HG02852 (cell line): ENCODE data around the gene ASB6.
"Not testable (repeated sequence)": the region's sequence is repeated elsewhere in the genome, so short reads cannot be mapped to it uniquely, and the experiment has no call there.

Source experiments
- ATAC-seq: cut with Tn5 transposase; IDR thresholded peaks from one replicate; pipeline ENCODE4 v1.9.1; 2021; ENCODE audit warnings: mild to moderate bottlenecking, moderate library complexity; ENCODE audit not compliant: unreplicated experiment

ASB6 gene

DNA sequence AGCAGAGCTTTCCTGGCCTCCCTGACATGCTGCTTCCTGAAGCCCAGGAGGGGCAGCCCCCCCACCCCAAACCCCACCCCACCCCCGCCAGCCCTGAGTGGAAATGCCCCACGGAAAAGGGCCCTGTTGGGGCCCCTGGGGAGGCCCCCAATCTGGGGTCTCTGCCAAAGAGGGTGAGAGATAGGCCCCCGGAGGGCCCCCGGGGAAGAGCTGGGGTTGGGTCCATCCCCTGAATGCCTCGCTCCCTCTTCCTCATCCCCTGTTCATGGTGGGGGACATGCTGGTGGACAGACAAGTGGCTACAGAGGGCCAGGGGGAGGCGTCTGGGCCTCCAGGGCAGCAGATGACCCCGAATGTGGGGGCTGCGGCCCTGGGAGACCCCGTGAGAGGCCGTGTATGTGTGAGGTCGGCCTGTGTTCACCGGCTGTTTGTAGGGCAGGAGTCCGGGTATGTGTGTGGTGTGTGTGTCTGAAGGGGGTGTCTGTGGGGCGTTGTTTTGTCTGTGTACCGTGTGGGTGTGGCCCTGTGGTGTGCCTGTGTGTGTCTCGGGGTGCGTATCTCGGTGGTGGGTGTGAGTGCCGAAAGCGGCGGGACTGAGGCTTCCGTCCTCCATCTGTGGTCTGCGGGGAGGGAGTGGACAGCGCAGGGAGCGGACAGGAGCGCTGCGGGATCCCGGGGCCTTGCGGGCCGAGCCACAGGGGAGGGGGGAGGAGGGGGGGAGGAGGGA, 32.3 kb downstream of the ASB6 start:
- no peak for ATAC-seq

DNA sequence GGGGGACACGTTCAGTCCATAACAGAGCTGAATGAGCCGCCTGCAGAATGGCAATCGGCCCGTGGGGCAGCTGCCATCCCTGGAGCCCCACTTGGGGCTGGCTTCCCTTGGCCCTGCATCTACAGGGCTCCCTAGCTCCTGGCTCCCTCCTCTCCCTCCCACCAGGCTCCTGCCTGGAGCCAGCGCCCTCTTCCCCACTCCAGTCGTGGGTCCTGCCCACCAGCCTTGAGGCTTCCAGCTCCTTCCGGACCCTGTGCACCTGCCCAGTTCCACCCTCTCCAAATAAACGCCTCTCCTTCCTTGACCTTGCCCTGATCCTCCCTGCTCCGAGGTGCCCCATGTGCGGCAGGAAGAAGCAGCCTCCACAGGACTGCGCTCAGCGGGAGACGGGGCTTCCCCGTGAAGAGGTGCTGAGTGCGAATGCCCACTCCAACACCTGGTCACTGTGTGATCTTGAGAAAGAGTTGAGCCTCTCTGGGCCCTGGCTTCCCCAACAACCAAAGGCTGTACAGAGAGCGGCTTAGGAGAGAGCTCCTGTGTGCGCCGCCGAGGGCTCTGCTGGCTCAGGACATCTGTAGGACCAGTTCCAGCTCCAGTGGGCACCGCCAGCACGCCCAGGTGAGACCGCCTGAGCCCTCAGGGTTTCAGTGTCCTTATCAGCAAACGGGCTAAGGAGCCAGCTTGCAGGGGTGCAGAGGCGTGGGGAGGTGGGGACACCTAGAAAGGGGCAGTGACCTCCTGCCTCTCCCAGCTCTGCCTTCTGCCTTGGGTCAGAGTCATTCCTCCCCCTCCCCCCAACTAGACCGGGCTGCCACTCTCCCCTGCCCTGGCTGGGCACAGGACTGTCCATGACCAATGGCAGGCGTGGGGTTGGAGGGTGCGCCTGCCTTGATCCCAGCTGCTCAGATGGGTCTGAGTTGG, 33.1 kb downstream of the ASB6 start:
- no peak for ATAC-seq

DNA sequence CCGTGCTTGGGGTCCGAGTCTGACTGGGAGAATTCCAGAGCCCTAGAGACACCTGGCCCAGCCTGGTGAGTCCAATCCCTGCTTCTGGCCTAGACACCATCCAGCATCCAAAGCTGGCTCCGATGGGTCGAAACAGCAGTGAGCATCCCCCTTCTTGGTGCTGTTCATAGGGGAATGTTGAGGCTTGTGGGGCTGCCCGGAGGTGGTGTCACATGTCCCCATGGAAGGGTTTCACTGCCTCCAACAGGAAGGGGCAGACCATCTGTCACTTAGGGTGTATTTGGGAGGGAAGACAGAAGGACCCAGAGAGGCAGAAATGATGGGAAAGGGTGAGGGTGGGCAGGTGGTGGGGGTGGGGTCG, 34.9 kb downstream of the ASB6 start:
- ATAC-seq, result no peak

DNA sequence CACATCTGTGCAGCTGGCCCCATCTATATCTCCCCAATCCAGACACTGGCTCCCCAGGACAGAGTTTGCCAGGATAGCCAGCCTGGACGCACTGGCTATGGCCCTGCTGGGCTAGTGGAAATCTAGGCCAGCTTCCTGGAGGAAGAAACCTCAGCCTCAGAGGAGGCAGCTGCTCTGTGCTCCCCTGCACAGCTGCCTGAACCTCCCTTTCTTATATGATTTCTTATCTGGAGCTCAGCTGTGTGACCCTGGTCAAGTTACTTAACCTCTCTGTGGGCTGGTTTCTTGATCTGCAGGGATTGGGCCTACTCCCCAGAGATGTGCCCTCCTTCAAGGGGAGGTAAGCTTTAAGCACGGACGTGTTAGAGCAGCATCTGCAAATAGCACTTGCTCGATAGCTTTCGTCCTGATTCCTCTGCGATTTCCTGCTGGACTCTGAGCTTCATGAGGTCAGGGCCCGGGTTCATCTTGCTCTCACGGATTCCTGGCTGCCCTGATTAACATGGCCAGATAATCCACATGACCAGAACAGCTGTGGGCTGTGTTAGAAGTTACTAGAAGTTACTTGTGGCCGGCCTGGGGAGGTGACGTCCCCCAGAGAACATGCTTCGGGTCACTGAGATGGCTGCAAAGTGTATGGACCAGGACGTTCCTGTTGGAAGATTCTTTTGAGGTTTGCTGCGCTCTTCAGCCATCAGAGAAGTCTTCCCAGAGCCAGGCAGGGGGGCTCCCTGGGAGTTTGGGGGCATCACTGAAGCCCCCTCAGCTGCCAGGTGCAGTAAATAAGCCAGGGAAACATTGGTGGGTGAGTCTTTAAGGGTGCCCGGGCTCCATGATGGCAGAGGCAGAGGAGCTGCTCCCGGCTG, 35.6 kb downstream of the ASB6 start:
- no peak for ATAC-seq

DNA sequence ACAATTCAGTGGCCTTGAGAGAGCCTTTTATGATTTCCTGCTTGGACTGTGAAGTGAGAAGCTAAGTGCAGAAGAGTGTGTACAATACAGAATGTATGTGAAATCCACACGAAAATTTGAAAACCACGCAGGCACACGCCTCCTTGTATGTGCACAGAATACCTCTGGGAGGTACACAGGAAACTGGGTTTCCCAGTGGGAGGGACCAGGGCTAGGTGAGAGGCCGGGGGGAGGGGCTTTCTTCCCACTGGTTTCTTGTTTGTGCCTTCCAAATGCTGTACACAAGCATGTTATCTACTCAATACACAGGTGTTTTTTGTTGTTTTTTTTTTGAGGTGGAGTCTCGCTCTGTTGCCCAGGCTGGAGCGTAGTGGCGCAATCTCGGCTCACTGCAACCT, 37.2 kb downstream of the ASB6 start:
- no peak for ATAC-seq

DNA sequence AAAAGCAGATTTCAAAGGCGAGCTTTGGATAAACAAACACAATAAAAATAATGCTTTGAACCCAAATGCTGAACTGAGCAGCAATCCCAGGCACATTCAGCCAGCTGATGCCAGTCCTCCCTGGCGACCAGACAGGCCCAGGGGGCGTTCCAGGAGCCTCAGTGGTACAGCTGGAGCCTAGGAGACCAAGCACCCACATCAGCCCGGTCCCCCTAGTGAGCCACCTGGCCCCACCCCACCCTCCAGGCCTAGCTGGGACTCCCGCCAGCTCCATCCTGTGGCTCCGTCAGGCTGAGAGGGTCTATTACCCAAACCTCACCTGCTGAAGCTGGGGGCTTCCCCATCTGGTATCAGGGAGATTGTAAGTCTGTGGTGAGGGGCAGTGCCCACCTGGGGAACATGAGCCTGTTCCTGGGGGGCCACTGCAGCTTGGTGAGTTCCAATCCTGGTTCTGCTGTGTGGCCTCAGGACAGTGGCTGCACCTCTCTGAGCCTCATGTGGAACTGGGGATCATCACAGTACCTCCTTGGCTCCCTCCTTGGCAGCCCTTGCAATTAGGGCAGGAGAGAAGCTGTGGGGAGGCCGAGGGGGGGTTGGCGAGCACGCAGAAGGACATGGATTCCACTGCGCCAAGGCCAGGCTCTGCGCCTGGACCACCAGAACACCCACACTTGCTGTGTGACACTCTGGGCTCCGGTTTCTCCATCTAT, 37.7 kb downstream of the ASB6 start:
- no peak for ATAC-seq

DNA sequence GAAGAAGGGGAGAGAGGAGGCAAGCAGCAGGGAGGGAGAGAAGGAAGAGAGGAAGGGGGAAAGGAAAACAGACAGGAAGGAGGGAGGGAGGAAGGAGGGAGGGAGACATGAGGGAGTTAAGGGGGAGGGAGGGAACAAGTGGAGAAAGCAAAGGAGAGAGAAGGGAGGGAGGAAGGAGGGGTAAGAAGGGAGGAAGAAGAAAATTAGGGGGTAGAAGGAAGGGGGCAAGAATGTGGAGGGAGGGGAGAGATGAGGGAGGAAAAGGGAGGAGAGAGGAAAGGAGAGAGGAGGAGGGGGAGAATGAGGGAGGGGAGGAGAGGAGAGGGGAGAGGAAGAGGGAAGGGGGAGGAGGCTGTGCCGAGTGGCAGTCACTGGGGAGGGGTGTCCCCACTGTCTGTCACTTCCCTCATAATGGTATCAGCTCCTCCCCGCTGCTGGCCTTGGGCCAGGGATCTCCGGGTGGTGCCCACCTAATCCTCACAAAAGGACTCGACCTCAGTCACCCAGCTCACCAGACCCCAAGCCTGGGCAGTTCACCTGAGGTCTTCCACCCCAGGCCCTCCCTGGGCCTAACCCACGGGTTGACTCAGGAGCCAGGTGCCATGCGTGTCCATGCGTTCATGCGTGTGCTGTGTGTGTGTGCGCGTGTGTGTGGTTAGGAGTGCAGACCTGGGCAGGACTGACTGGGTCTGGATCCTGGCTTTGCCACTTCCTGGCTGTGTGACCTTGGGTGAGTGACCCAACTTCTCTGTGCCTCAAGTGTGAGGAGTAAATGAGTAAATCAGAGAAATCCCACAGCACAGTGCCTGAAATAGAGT, 39.1 kb downstream of the ASB6 start:
- no peak for ATAC-seq

DNA sequence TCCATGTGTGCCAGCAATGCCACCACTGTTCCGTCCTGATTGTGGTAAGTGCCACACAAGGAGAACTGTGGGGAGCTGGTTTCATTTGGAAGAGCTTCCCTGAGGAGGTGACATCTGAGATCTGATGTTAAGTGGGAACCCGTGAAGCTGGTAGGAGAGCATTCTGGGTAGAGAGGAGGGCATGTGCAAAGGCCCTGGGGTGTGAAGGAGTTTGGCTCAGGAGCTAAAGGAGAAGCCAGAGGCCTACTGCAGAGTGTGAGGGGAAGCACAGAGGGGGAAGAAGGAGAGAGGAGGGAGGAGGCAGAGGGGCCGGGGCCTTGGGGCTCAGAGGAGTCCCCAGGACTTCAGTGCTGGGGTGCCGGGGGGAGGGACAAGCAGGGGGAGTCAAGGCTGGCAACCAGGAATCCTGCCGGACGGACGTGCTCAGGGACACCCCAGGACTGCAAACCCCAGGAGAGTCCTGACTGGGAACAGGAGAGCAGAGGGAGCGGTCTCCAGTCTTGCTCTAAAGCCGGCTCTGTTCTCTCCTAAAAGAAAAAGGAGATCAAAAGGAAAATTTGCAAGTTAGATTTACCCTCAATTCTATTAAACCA, 40.8 kb downstream of the ASB6 start:
- ATAC-seq, result no peak

DNA sequence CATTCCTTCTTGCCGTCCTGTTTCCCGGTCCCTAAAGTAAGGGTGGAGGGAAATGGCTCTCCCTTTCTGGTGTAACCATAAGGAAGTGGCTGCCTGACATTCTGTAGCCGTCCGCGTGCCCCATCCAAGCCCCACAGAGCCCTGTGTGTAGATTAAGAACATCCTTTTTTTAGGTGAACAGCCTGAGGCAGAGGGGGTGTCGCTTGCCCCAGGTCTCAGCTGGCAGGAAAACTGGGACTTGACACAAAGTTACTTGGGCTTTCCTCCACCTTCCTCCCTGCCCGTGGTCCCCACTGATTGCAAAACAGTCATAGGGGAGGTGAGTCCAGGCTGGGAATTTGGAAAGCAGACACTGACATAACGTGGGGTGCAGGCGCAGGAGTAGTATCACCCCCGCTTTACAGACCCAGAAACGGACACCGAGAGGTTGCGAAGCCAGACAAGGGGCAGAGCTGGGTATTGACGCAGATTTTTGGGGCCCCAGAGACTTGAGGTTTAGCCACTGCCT, 43.8 kb downstream of the ASB6 start:
- no peak for ATAC-seq

DNA sequence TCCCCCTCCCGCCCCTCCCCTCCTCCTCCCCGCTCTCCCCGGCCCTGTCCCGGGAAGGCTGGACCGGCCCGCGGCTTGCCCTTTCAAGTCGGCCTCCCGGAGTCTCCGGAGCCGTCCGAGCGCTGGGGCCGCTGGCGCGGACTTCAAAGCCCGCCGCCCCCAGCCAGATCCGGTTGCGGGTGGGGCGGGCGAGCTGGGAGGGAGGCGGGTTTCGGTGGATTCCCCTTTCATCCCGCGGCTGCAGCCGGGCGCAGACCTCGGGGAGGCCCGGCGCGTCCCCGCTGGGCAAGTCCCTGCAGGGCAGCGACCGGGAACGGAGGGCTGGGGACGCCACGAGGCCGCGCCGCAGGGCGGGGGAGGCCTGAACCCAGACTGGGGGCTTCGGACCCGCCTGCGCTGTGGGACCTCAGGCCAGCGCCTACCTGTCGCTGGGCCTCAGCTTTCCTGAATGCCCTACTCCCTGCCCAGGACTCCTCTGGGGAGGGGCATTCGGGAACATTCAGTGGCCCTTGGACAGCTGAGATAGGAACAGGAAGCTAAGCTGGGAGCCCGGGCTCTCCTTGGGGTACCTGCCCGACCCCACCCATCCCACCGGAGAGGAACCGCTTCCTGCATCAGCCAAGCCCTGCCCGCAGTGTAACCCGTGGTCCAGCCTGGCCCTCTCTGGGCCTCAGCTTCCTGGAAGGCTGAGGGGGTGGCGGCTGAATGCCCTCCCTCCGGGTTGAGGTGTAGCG, 44.4 kb downstream of the ASB6 start:
- no peak for ATAC-seq

DNA sequence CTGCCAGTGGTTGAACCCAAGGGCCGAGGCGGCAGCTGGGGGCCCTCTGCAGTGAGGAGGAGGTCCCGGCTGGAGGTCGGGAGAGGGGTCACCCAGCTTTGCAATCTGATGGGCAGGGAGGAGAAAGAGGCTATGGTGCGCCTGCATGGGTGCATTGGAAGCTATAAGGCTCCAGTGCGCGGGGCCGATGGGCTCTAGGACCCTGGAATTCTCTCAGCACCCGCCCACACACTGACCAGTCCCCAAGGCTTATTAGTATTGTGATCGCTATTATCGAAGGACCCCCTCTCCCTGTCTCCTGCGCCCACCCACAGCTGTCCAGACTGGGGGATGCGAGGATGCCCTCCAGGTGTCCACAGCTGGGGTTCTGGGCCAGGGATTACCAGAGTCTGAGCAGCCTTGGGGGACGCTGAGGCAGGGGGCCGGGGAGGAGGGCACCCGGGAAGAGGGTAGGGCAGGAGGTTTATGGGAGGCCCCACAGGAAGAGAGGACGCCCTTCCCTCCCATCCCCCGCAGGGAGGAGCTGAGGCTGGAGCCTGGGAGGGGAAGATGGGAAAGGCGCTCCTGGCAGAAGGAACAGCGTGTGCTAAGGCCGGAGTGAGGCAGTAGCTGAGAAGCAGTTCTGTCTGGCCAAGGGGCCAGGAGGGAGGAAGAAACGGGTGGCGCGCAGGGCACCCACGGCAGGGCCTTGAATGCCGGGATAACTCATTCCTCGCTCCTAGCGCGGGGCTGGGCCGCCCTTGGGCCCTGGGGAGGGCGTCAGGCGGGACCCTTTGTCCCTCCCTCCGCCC, 45.2 kb downstream of the ASB6 start:
- ATAC-seq, result no peak

DNA sequence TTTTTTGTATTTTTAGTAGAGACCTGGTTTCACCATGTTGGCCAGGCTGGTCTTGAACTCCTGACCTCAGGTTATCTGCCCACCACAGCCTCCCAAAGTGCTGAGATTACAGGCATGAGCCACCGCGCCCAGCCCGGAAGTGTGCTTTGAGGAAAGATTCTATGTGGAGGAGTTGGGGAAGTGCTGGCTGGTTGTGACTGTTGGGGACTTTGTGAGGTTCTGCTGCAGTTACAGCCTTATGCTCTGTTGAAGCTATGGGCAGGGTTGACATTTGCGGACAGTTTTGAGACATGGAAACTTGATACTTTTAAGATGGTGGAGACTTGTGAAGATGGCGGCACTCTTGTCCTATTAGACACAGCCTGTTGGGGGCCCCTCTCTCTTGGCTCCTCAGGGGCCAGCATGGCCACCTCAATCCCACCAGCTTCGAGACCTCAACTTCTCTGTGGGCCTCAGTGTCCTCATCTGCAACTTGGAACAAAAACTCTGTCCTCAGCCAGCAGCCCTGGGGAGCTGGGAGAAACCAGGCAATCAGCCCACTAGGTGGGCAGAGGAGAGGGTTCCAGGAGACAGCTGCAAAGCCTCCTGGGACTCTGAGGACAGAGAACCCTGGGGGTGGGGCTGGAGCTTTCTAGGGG, 45.9 kb downstream of the ASB6 start:
- ATAC-seq, result no peak

DNA sequence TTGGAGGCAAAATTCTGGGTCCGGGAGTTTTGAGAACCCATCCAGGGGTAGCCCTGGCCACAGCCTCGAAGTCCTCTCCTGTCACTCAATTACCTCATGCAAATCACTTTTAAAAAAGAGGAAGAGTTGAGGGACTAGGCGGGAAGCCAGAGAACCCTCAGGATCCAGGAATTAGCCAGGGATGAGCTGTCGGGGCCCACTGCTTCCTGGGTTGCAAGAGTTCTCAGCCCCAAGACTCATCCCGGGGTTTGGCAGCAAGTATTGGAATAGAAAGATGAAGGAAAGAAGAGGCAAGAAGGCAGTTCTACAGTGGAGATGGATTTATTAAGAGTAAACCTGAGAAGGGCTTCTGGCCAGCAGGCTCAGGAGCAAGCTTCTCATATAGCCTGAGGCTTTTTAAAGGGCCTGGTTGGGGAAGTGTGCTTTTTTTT, 46.6 kb downstream of the ASB6 start:
- no peak for ATAC-seq

DNA sequence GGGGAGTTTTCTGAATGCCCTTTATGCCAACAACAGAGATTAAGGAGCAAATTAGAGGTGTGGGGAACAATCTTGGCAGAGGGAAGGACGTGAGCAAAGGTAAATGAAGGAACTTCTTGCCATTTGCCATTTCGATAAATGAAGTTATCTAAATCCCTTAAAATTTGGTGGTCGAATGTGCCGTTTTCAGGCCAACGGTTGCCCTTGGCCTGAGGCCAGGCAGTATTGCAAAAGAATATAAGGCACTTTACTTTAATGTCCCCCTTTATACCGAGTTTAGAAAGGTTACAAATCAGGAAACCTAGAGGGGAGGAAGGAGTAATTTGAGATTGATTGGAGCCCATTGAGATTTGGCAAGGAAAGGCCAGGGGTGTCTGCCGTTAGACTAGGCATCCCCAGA, 47.3 kb downstream of the ASB6 start:
- ATAC-seq, result no peak

DNA sequence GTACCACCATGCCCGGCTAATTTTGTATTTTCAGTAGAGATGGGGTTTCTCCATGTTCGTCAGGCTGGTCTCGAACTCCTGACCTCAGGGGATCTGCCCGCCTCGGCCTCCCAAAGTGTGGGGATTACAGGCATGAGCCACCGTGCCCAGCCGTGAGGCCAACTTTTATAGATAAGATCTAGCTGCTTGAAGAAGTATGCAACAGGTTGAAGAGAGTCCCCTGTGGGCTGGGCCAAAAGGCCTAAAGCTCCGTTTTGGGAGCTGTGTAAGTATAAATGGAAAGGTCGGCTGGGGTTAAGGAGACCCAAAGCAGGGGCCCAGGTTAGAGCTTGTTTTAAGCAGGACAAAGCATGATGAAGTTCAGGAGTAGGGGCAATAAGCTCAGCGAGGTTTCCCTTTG, 49.2 kb downstream of the ASB6 start:
- ATAC-seq, result not testable (repeated sequence)

DNA sequence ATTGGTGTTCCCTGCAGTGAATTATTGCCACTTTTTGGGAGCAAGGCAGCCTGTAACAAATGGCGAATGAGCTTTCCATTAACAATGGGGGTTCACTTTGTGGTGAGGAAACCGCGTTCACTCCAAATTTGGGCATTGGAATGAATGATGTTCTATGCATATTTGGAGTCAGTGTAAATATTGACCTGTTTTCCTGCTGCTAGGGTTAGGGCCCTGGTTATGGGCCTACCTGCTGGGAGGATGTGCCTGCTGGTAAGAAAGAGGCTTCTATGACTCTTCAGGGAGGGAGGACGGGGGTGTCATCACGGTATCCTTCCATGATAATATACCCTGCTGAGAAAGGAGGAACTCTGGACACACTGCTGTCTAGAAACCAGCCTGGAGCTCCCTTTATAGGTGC, 50.0 kb downstream of the ASB6 start:
- ATAC-seq, result no peak

DNA sequence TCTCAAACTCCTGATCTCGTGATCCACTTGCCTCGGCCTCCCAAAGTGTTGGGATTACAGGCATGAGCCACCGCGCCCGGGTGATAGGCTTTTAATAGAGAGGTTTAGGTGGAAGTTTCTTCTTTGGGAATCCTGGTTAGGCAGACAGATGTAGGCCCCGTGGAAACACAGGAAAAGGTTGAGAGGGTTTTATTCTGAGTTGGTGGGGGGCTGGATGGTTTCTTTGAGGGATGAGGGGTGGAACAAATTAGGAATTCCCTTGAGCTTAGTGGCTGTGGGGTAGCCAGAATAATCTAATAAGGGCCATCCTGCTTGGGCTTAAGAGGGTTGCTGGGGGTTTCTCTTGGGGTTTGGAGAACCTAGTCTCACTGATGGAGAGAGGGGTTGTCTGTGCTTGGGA, 51.5 kb downstream of the ASB6 start:
- ATAC-seq, result no peak
